ENCODE results near the gene ANKMY1.

DNA sequence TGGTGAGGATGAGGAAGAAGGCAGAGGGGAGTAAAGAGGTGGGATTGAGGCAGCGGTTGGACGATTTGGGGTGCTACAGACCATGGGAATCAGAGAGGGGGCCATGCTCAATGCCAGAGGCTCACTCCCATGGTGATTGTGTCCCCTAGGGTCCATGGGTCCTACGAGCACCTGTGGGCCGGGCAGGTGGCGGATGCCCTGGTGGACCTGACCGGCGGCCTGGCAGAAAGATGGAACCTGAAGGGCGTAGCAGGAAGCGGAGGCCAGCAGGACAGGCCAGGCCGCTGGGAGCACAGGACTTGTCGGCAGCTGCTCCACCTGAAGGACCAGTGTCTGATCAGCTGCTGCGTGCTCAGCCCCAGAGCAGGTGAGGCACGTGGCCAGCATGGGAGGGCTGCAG lies 34.0 kb upstream of the ANKMY1 start:
- TF ChIP-seq EZH2 (IDR thresholded peaks at IDR 0.05) (no peak), SRF (IDR thresholded peaks at IDR 0.05; ENCODE audit: low read depth) (no peak), POLR2AphosphoS5 (IDR thresholded peaks at IDR 0.05; ENCODE audit: low read depth, low read length) (no peak), YY1 (IDR thresholded peaks at IDR 0.05; ENCODE audit: extremely low read depth, insufficient replicate concordance, low read depth, low read length) (no peak), POLR2A (IDR thresholded peaks at IDR 0.05; ENCODE audit: borderline replicate concordance, extremely low read depth, insufficient read depth, insufficient read length) (no peak), TCF7L2 (IDR thresholded peaks at IDR 0.05; ENCODE audit: borderline replicate concordance, extremely low read depth, insufficient read depth, insufficient read length) (no peak), JUND (IDR thresholded peaks at IDR 0.05) (no peak), RAD21 (IDR thresholded peaks at IDR 0.05; ENCODE audit: low read depth) (no peak), SIN3A (IDR thresholded peaks at IDR 0.05; ENCODE audit: low read depth) (no peak)
- TF ChIP-seq, protein P1, sequence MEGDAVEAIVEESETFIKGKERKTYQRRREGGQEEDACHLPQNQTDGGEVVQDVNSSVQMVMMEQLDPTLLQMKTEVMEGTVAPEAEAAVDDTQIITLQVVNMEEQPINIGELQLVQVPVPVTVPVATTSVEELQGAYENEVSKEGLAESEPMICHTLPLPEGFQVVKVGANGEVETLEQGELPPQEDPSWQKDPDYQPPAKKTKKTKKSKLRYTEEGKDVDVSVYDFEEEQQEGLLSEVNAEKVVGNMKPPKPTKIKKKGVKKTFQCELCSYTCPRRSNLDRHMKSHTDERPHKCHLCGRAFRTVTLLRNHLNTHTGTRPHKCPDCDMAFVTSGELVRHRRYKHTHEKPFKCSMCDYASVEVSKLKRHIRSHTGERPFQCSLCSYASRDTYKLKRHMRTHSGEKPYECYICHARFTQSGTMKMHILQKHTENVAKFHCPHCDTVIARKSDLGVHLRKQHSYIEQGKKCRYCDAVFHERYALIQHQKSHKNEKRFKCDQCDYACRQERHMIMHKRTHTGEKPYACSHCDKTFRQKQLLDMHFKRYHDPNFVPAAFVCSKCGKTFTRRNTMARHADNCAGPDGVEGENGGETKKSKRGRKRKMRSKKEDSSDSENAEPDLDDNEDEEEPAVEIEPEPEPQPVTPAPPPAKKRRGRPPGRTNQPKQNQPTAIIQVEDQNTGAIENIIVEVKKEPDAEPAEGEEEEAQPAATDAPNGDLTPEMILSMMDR (IDR thresholded peaks at IDR 0.05 in 2 of 3, conservative IDR thresholded peaks at IDR 0.05 in 1 of 3; ENCODE audit: borderline replicate concordance in 1 of 3, insufficient read depth in 1 of 3, low read depth in 2 of 3, low read length in 2 of 3): no peak
- TF ChIP-seq, protein P2, sequence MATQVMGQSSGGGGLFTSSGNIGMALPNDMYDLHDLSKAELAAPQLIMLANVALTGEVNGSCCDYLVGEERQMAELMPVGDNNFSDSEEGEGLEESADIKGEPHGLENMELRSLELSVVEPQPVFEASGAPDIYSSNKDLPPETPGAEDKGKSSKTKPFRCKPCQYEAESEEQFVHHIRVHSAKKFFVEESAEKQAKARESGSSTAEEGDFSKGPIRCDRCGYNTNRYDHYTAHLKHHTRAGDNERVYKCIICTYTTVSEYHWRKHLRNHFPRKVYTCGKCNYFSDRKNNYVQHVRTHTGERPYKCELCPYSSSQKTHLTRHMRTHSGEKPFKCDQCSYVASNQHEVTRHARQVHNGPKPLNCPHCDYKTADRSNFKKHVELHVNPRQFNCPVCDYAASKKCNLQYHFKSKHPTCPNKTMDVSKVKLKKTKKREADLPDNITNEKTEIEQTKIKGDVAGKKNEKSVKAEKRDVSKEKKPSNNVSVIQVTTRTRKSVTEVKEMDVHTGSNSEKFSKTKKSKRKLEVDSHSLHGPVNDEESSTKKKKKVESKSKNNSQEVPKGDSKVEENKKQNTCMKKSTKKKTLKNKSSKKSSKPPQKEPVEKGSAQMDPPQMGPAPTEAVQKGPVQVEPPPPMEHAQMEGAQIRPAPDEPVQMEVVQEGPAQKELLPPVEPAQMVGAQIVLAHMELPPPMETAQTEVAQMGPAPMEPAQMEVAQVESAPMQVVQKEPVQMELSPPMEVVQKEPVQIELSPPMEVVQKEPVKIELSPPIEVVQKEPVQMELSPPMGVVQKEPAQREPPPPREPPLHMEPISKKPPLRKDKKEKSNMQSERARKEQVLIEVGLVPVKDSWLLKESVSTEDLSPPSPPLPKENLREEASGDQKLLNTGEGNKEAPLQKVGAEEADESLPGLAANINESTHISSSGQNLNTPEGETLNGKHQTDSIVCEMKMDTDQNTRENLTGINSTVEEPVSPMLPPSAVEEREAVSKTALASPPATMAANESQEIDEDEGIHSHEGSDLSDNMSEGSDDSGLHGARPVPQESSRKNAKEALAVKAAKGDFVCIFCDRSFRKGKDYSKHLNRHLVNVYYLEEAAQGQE (IDR thresholded peaks at IDR 0.05; ENCODE audit: low read depth): no peak
- TF ChIP-seq, protein P3, sequence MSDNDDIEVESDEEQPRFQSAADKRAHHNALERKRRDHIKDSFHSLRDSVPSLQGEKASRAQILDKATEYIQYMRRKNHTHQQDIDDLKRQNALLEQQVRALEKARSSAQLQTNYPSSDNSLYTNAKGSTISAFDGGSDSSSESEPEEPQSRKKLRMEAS (IDR thresholded peaks at IDR 0.05): no peak
- TF ChIP-seq, protein P4, sequence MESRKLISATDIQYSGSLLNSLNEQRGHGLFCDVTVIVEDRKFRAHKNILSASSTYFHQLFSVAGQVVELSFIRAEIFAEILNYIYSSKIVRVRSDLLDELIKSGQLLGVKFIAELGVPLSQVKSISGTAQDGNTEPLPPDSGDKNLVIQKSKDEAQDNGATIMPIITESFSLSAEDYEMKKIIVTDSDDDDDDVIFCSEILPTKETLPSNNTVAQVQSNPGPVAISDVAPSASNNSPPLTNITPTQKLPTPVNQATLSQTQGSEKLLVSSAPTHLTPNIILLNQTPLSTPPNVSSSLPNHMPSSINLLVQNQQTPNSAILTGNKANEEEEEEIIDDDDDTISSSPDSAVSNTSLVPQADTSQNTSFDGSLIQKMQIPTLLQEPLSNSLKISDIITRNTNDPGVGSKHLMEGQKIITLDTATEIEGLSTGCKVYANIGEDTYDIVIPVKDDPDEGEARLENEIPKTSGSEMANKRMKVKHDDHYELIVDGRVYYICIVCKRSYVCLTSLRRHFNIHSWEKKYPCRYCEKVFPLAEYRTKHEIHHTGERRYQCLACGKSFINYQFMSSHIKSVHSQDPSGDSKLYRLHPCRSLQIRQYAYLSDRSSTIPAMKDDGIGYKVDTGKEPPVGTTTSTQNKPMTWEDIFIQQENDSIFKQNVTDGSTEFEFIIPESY (IDR thresholded peaks at IDR 0.05; ENCODE audit: extremely low read depth, insufficient replicate concordance, low read length): no peak

Measured in HCT116 (cell line).